Caco-2 (cell line): ENCODE results near the gene NEK10. TPM values are rescaled to one million over a fixed set of nuclear protein-coding genes. Genes with fewer than 3 reads are reported as not detected.

ENCODE experiments used
- BruUV-seq: library from RNA; stranded (reverse); fragments of 400-500 nt; replicated peaks from 2 replicates; lab custom pipeline; 2021; lab: Mats Ljungman, UMichigan
- CTCF ChIA-PET: fragments of 300-600 bp; sonication (Branson Sonifier 250); formaldehyde crosslinking; loops from one replicate; lab custom pipeline; 2022; ENCODE audit warnings: antibody characterized with exemption; lab: Charles Lee
- POLR2A ChIA-PET: fragments of 300-600 bp; sonication (Branson Sonifier 250); formaldehyde crosslinking; loops from one replicate; lab custom pipeline; 2022; ENCODE audit warnings: antibody characterized with exemption; lab: Charles Lee
- DNase-seq, 2 experiments: peaks; one replicate each; pipeline versions ENCODE4 v3.0.0 to v3.0.0-alpha.2; 2020 to 2022
- H3K27me3 ChIP-seq: replicated peaks from 2 replicates; pipeline ENCODE4 v1.6.0; 2011; ENCODE audit warnings: low read length; ENCODE audit not compliant: control insufficient read depth, insufficient read depth
- H3K36me3 ChIP-seq: 2 replicates; pipeline ENCODE4 v1.5.1; 2011; ENCODE audit warnings: low read length; ENCODE audit not compliant: control insufficient read depth, insufficient read depth
- H3K4me1 ChIP-seq: fragments of 250-450 bp; sonication (Bioruptor Pico); 2 replicates; pipeline ENCODE4 v1.5.1; 2020; ENCODE audit warnings: mild to moderate bottlenecking
- H3K4me3 ChIP-seq: 2 replicates; pipeline ENCODE4 v1.5.1; 2011; ENCODE audit warnings: low read depth, mild to moderate bottlenecking, control low read depth, low read length
- H3K9me3 ChIP-seq: fragments of 250-450 bp; sonication (Bioruptor Pico); 2 replicates; pipeline ENCODE4 v1.5.1; 2020; ENCODE audit warnings: mild to moderate bottlenecking, moderate library complexity
- H3K27ac Mint-ChIP-seq: one replicate; pipeline ENCODE4 v1.8.0; 2022; ENCODE audit warnings: mixed read lengths; ENCODE audit not compliant: unreplicated experiment
- H3K27me3 Mint-ChIP-seq: one replicate; pipeline ENCODE4 v1.8.0; 2022; ENCODE audit warnings: mixed read lengths; ENCODE audit not compliant: insufficient read depth, unreplicated experiment
- H3K36me3 Mint-ChIP-seq: one replicate; pipeline ENCODE4 v1.8.0; 2022; ENCODE audit warnings: mild to moderate bottlenecking, mixed read lengths; ENCODE audit not compliant: insufficient read depth, unreplicated experiment
- H3K4me1 Mint-ChIP-seq: one replicate; pipeline ENCODE4 v1.8.0; 2022; ENCODE audit warnings: low read depth, mixed read lengths; ENCODE audit not compliant: unreplicated experiment
- H3K4me3 Mint-ChIP-seq: one replicate; pipeline ENCODE4 v1.8.0; 2022; ENCODE audit warnings: mild to moderate bottlenecking, moderate library complexity, mixed read lengths; ENCODE audit not compliant: unreplicated experiment
- H3K9me3 Mint-ChIP-seq: one replicate; pipeline ENCODE4 v1.8.0; 2022; ENCODE audit warnings: mixed read lengths; ENCODE audit not compliant: unreplicated experiment
- intact Hi-C: fragments of 100-400 bp; cut with micrococcal nuclease; formaldehyde crosslinking; loops from one replicate; pipeline ENCODE4 v1.10.0; 2022; ENCODE audit not compliant: unreplicated experiment
- total RNA-seq: library from RNA; stranded (reverse); gene quantifications from 2 replicates; pipeline ENCODE4 v1.2.3, GENCODE V29; 2022
- TF ChIP-seq, protein P1 (sequence below), 2 experiments: fragments of 200-600 bp in 1 of 2; IDR thresholded peaks; 1 replicate in 1 of 2; 2 replicates in 1 of 2; pipeline versions ENCODE4 v1.5.1 to v1.8.0; 2011 to 2022; ENCODE audit warnings: antibody characterized with exemption in 1 of 2, control low read depth in 1 of 2, inconsistent platforms in 1 of 2, low read depth in 1 of 2, low read length in 1 of 2, mild to moderate bottlenecking in 1 of 2, moderate library complexity in 1 of 2; ENCODE audit not compliant: insufficient read depth in 1 of 2, severe bottlenecking in 1 of 2, unreplicated experiment in 1 of 2

Gene NEK10
- total RNA-seq, 1 experiment from 2014 or later: 0.39 TPM

DNA sequence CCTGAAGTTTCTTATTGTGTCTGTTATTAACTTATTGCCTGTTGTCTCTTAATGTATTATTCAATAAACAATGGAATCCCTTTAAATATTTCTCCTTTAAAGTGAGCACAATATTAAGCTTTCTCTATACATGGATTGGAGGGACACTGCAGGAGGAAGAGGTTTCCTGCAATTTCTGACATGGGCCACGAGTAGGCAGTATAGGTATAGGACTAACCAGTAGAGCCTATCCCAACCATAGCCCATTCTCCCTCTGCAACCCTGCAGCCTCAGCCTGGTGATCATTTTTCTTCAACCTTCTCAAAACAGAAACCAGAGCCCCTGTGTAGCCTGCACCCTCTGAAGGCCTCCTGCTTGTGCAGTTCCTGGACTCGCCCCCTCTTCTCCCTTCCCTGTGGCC, 124.8 kb downstream of the NEK10 start:
- Mint-ChIP-seq H3K9me3 (peaks cover 27% of the 10 kb centered on the region), H3K36me3 (no peaks in the 10 kb centered on the region), H3K4me1 (no peaks in the 10 kb centered on the region), H3K27ac (no peak overlapping the region), H3K4me3 (no peak overlapping the region), H3K27me3 (no peaks in the 10 kb centered on the region)
- Histone ChIP-seq H3K4me1 (no peaks in the 10 kb centered on the region), H3K36me3 (no peaks in the 10 kb centered on the region), H3K4me3 (no peak overlapping the region), H3K27me3 (no peaks in the 10 kb centered on the region), H3K9me3 (no peaks in the 10 kb centered on the region; the same call in 1 of the 2 replicates)
- DNase-seq: no peak
- no TSS peak for BruUV-seq
- ChIA-PET CTCF (no interaction called here), POLR2A (no interaction called here)
- intact Hi-C loops: no loop called here
- TF ChIP-seq, protein P1, sequence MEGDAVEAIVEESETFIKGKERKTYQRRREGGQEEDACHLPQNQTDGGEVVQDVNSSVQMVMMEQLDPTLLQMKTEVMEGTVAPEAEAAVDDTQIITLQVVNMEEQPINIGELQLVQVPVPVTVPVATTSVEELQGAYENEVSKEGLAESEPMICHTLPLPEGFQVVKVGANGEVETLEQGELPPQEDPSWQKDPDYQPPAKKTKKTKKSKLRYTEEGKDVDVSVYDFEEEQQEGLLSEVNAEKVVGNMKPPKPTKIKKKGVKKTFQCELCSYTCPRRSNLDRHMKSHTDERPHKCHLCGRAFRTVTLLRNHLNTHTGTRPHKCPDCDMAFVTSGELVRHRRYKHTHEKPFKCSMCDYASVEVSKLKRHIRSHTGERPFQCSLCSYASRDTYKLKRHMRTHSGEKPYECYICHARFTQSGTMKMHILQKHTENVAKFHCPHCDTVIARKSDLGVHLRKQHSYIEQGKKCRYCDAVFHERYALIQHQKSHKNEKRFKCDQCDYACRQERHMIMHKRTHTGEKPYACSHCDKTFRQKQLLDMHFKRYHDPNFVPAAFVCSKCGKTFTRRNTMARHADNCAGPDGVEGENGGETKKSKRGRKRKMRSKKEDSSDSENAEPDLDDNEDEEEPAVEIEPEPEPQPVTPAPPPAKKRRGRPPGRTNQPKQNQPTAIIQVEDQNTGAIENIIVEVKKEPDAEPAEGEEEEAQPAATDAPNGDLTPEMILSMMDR (IDR thresholded peaks at IDR 0.05; ENCODE audit: insufficient read depth in 1 of 2, low read depth in 1 of 2, low read length in 1 of 2, severe bottlenecking in 1 of 2, unreplicated experiment in 1 of 2): no peak

- CTCF ChIA-PET: no interaction called here
- Histone ChIP-seq H3K4me3 (no peak overlapping the region), H3K4me1 (no peaks in the 10 kb centered on the region), H3K27me3 (no peaks in the 10 kb centered on the region), H3K36me3 (no peaks in the 10 kb centered on the region), H3K9me3 (0 out of 2 replicates have a peak, but pooled peaks cover 3% of the 10 kb centered on the region)
- BruUV-seq: no TSS peak
- H3K36me3 Mint-ChIP-seq: no peaks in the 10 kb centered on the region
- peaks cover 30% of the 10 kb centered on the region for H3K9me3 Mint-ChIP-seq
- no peak overlapping the region for H3K27ac Mint-ChIP-seq
- no peaks in the 10 kb centered on the region for H3K4me1 Mint-ChIP-seq
- no peak overlapping the region for H3K4me3 Mint-ChIP-seq
- no peaks in the 10 kb centered on the region for H3K27me3 Mint-ChIP-seq
- intact Hi-C loops: no loop called here
- DNase-seq: no peak
- TF ChIP-seq, protein P1 (IDR thresholded peaks at IDR 0.05; ENCODE audit: insufficient read depth in 1 of 2, low read depth in 1 of 2, low read length in 1 of 2, severe bottlenecking in 1 of 2, unreplicated experiment in 1 of 2): no peak
- POLR2A ChIA-PET: no interaction called here
Measured at GRCh38 chr3:27239951-27240350, 129.2 kb downstream of the NEK10 start.

GRCh38 chr3:27228805-27229204, 140.4 kb downstream of the NEK10 start:
- Mint-ChIP-seq H3K27ac (no peak overlapping the region), H3K9me3 (peaks cover 6% of the 10 kb centered on the region), H3K4me3 (no peak overlapping the region), H3K27me3 (no peaks in the 10 kb centered on the region), H3K36me3 (no peaks in the 10 kb centered on the region), H3K4me1 (no peaks in the 10 kb centered on the region)
- intact Hi-C loops: no loop called here
- H3K9me3 ChIP-seq: no peaks in the 10 kb centered on the region
- H3K4me1 ChIP-seq: no peaks in the 10 kb centered on the region
- H3K36me3 ChIP-seq: no peaks in the 10 kb centered on the region
- no peaks in the 10 kb centered on the region for H3K27me3 ChIP-seq
- TF ChIP-seq, protein P1 (IDR thresholded peaks at IDR 0.05; ENCODE audit: insufficient read depth in 1 of 2, low read depth in 1 of 2, low read length in 1 of 2, severe bottlenecking in 1 of 2, unreplicated experiment in 1 of 2): no peak
- POLR2A ChIA-PET: no interaction called here
- H3K4me3 ChIP-seq: no peak overlapping the region
- CTCF ChIA-PET: no interaction called here
- no peak for DNase-seq
- BruUV-seq: no TSS peak
